Trophoblast cell (in vitro differentiated cells and primary cell): ENCODE measurements around the gene HECW1. TPM values are rescaled to one million over a fixed set of nuclear protein-coding genes. Genes with fewer than 3 reads are reported as not detected.
"Not testable (repeated sequence)": the region's sequence is repeated elsewhere in the genome, so short reads cannot be mapped to it uniquely, and the experiment has no call there.

Experiments used
- DNase-seq, 2 donors: peaks; one replicate each; pipeline ENCODE4 v3.0.0-alpha.2; 2016
- H2AFZ ChIP-seq: 2 replicates; pipeline ENCODE4 v1.6.1; 2013; ENCODE audit warnings: low read length, moderate library complexity, mild to moderate bottlenecking; ENCODE audit not compliant: insufficient read depth, poor library complexity
- H2AK5ac ChIP-seq: 2 replicates; pipeline ENCODE4 v1.6.1; 2013; ENCODE audit warnings: mild to moderate bottlenecking, low read length
- H2BK120ac ChIP-seq: 2 replicates; pipeline ENCODE4 v1.6.1; 2013; ENCODE audit warnings: low read length, mild to moderate bottlenecking, moderate library complexity; ENCODE audit not compliant: insufficient read depth, poor library complexity
- H2BK12ac ChIP-seq: 2 replicates; pipeline ENCODE4 v1.6.1; 2013; ENCODE audit warnings: mild to moderate bottlenecking, low read length, moderate library complexity
- H2BK5ac ChIP-seq: 2 replicates; pipeline ENCODE4 v1.6.1; 2013; ENCODE audit warnings: low read length, low read depth, moderate library complexity, mild to moderate bottlenecking; ENCODE audit not compliant: poor library complexity
- H3K14ac ChIP-seq: 2 replicates; pipeline ENCODE4 v1.6.1; 2013; ENCODE audit warnings: mild to moderate bottlenecking, low read length
- H3K18ac ChIP-seq: 2 replicates; pipeline ENCODE4 v1.6.1; 2013; ENCODE audit warnings: mild to moderate bottlenecking, low read length
- H3K23ac ChIP-seq: 2 replicates; pipeline ENCODE4 v1.6.1; 2013; ENCODE audit warnings: low read length
- H3K27ac ChIP-seq: 2 replicates; pipeline ENCODE4 v1.5.1; 2013; ENCODE audit warnings: low read depth, mild to moderate bottlenecking, inconsistent platforms, low read length, moderate library complexity
- H3K27me3 ChIP-seq: 2 replicates; pipeline ENCODE4 v1.6.1; 2013; ENCODE audit warnings: inconsistent platforms, mild to moderate bottlenecking, low read length, moderate library complexity; ENCODE audit not compliant: insufficient read depth
- H3K36me3 ChIP-seq, 2 experiments: 1 replicate in 1 of 2; 2 replicates in 1 of 2; pipeline ENCODE4 v1.6.1; 2013; ENCODE audit warnings: low read length in 2 of 2, mild to moderate bottlenecking in 2 of 2, moderate library complexity in 1 of 2; ENCODE audit not compliant: insufficient read depth in 2 of 2, control insufficient read depth in 1 of 2
- H3K4ac ChIP-seq: 2 replicates; pipeline ENCODE4 v1.6.1; 2013; ENCODE audit warnings: low read depth, mild to moderate bottlenecking, low read length, moderate library complexity
- H3K4me1 ChIP-seq, 2 experiments: 1 replicate in 1 of 2; 2 replicates in 1 of 2; pipeline ENCODE4 v1.6.1; 2013; ENCODE audit warnings: low read length in 2 of 2, mild to moderate bottlenecking in 2 of 2, moderate library complexity in 1 of 2; ENCODE audit not compliant: insufficient read depth in 2 of 2, control insufficient read depth in 1 of 2
- H3K4me2 ChIP-seq: 2 replicates; pipeline ENCODE4 v1.6.1; 2013; ENCODE audit warnings: inconsistent platforms, mild to moderate bottlenecking, low read length, moderate library complexity
- H3K4me3 ChIP-seq: 2 replicates; pipeline ENCODE4 v1.5.1; 2013; ENCODE audit warnings: mild to moderate bottlenecking, low read depth, low read length, inconsistent platforms
- H3K79me1 ChIP-seq: one replicate; pipeline ENCODE4 v1.6.1; 2013; ENCODE audit warnings: low read length
- H3K79me2 ChIP-seq: 2 replicates; pipeline ENCODE4 v1.6.1; 2013; ENCODE audit warnings: low read length, mild to moderate bottlenecking; ENCODE audit not compliant: control insufficient read depth, insufficient read depth, poor library complexity
- H3K9ac ChIP-seq: 2 replicates; pipeline ENCODE4 v1.6.1; 2013; ENCODE audit warnings: mild to moderate bottlenecking, low read length
- H3K9me3 ChIP-seq: 2 replicates; pipeline ENCODE4 v1.6.1; 2013; ENCODE audit warnings: low read depth, mild to moderate bottlenecking, control low read depth, inconsistent platforms, low read length; ENCODE audit not compliant: insufficient read depth
- H4K12ac ChIP-seq: 2 replicates; pipeline ENCODE4 v1.6.1; 2013; ENCODE audit warnings: low read depth, mild to moderate bottlenecking, low read length, moderate library complexity
- H4K8ac ChIP-seq: 2 replicates; pipeline ENCODE4 v1.6.1; 2013; ENCODE audit warnings: low read depth, mild to moderate bottlenecking, low read length, moderate library complexity
- H4K91ac ChIP-seq: one replicate; pipeline ENCODE4 v1.6.1; 2013; ENCODE audit warnings: low read depth, mild to moderate bottlenecking, low read length, moderate library complexity
- WGBS: extraction: QIAGEN DNeasy Blood & Tissue Kit; methylation state at CpG from one replicate; pipeline ENCODE4 v1.1.7; 2013; ENCODE audit warnings: missing lambda C conversion rate; ENCODE audit not compliant: insufficient read length, insufficient coverage; ENCODE audit errors: extremely low coverage; 5-methylcytosine and 5-hydroxymethylcytosine counted together
- polyA plus RNA-seq: library from polyadenylated mRNA; stranded (reverse); fragments of 200-250 nt; gene quantifications from 2 replicates; pipeline ENCODE4 v1.2.3, GENCODE V29; 2013

Gene HECW1
- under 0.01 and 0.04 TPM in 2 replicates for polyA plus RNA-seq

GRCh38 chr7:43112459-43112940 lies at the start of gene HECW1:
Gene HECW1, plus strand, starts transcription at chr7:43112647. Its CDS starts 131,259 bp downstream, at chr7:43243906.
- no peak within 1 kb of the TSS for H3K23ac ChIP-seq
- DNase-seq, result no peak
- no peaks in the 10 kb centered on the region for H3K36me3 ChIP-seq
- no peak within 1 kb of the TSS for H4K91ac ChIP-seq
- WGBS, result no CpG with 5 or more reads among the region's 46 CpGs
- H3K9me3 ChIP-seq, result peaks cover 6% of the 10 kb centered on the region
- H2AFZ ChIP-seq, result no peak within 1 kb of the TSS
- no peak within 1 kb of the TSS for H4K8ac ChIP-seq
- H2BK120ac ChIP-seq, result no peak within 1 kb of the TSS
- H2BK12ac ChIP-seq, result no peak within 1 kb of the TSS
- H3K79me2 ChIP-seq, result no peaks in the 10 kb centered on the region
- no peak within 1 kb of the TSS for H3K27ac ChIP-seq
- peaks cover 7 to 14% of the 10 kb centered on the region in 2 experiments for H3K4me1 ChIP-seq
- H3K4ac ChIP-seq, result no peak within 1 kb of the TSS
- peak within 1 kb of the TSS; percentile 67 for H3K4me3 ChIP-seq
- no peak within 1 kb of the TSS for H3K18ac ChIP-seq
- H2AK5ac ChIP-seq, result no peak within 1 kb of the TSS
- peak within 1 kb of the TSS; percentile 11 for H3K9ac ChIP-seq
- H4K12ac ChIP-seq, result no peak within 1 kb of the TSS
- no peak within 1 kb of the TSS for H3K14ac ChIP-seq
- H3K27me3 ChIP-seq, result peaks cover 32% of the 10 kb centered on the region
- no peak within 1 kb of the TSS for H2BK5ac ChIP-seq
- peak within 1 kb of the TSS; percentile 88 for H3K4me2 ChIP-seq
- no peaks in the 10 kb centered on the region for H3K79me1 ChIP-seq

- no peak overlapping the region for H2BK5ac ChIP-seq
- no peak overlapping the region for H2AK5ac ChIP-seq
- no peak overlapping the region for H4K12ac ChIP-seq
- DNase-seq, result peak in 1 of 2 donors; percentile 28
- H3K79me2 ChIP-seq, result no peaks in the 10 kb centered on the region
- H3K9me3 ChIP-seq, result peaks cover under 1% of the 10 kb centered on the region
- no CpG with 5 or more reads among the region's 7 CpGs for WGBS
- H2BK120ac ChIP-seq, result no peak overlapping the region
- H3K4ac ChIP-seq, result no peak overlapping the region
- no peak overlapping the region for H3K4me2 ChIP-seq
- no peak overlapping the region for H3K14ac ChIP-seq
- no peaks in the 10 kb centered on the region for H3K27me3 ChIP-seq
- no peak overlapping the region for H4K8ac ChIP-seq
- no peaks in the 10 kb centered on the region for H3K4me1 ChIP-seq
- no peaks in the 10 kb centered on the region for H3K79me1 ChIP-seq
- H3K4me3 ChIP-seq, result no peak overlapping the region
- H4K91ac ChIP-seq, result no peak overlapping the region
- H2BK12ac ChIP-seq, result no peak overlapping the region
- no peak overlapping the region for H2AFZ ChIP-seq
- no peak overlapping the region for H3K9ac ChIP-seq
- H3K27ac ChIP-seq, result no peak overlapping the region
- no peak overlapping the region for H3K23ac ChIP-seq
- no peak overlapping the region for H3K18ac ChIP-seq
- no peaks in the 10 kb centered on the region for H3K36me3 ChIP-seq
Observed at GRCh38 chr7:43071604-43072003, 40.8 kb upstream of the HECW1 start.

GRCh38 chr7:43072530-43072929 lies 39.9 kb upstream of the HECW1 start:
- Histone ChIP-seq H4K8ac (no peak overlapping the region), H3K9me3 (peaks cover 4% of the 10 kb centered on the region), H3K4me2 (no peak overlapping the region), H4K12ac (no peak overlapping the region), H2BK5ac (no peak overlapping the region), H3K4ac (no peak overlapping the region), H2AK5ac (no peak overlapping the region), H3K4me3 (no peak overlapping the region), H2BK120ac (no peak overlapping the region), H2AFZ (no peak overlapping the region), H4K91ac (no peak overlapping the region), H3K36me3 (peaks cover 0 to 1% of the 10 kb centered on the region in 2 experiments), H3K14ac (no peak overlapping the region), H3K9ac (no peak overlapping the region), H3K27ac (no peak overlapping the region), H3K27me3 (no peaks in the 10 kb centered on the region), H3K23ac (no peak overlapping the region), H3K18ac (no peak overlapping the region), H2BK12ac (no peak overlapping the region), H3K4me1 (no peaks in the 10 kb centered on the region), H3K79me2 (no peaks in the 10 kb centered on the region), H3K79me1 (no peaks in the 10 kb centered on the region)
- peak in 1 of 2 donors; percentile 13 for DNase-seq
- WGBS, result no CpG with 5 or more reads among the region's 6 CpGs

- H3K14ac ChIP-seq, H3K4me3 ChIP-seq, H3K4me1 ChIP-seq, H2AK5ac ChIP-seq, H4K8ac ChIP-seq, H3K79me1 ChIP-seq, H3K18ac ChIP-seq, H3K79me2 ChIP-seq, H2AFZ ChIP-seq, H2BK5ac ChIP-seq, H3K9me3 ChIP-seq, H3K23ac ChIP-seq, DNase-seq, H3K4ac ChIP-seq, H3K27ac ChIP-seq, H3K4me2 ChIP-seq, H4K91ac ChIP-seq, H2BK12ac ChIP-seq, H4K12ac ChIP-seq, H3K9ac ChIP-seq, H3K27me3 ChIP-seq, H2BK120ac ChIP-seq, H3K36me3 ChIP-seq: not testable (repeated sequence)
- no CpG with 5 or more reads among the region's 4 CpGs for WGBS
Observed at GRCh38 chr7:43073811-43074210, 38.6 kb upstream of the HECW1 start.
